GM23338 (cell line): ENCODE measurements around the gene INSRR. TPM values are rescaled to one million over a fixed set of nuclear protein-coding genes. Genes with fewer than 3 reads are reported as not detected.

Source experiments
- ATAC-seq: fragments of 200-7000 bp; cut with Tn5 transposase; 3 replicates; pipeline ENCODE4 v1.9.1; 2020
- DNase-seq: peaks from one replicate; pipeline ENCODE4 v3.0.0-alpha.2; 2015; ENCODE audit warnings: low spot score
- H2AFZ ChIP-seq: fragments of 200-600 bp; sonication (generic); 2 replicates; pipeline ENCODE4 v1.8.0; 2016; ENCODE audit warnings: antibody characterized with exemption, mild to moderate bottlenecking, moderate library complexity
- H3F3A ChIP-seq: fragments of 200-600 bp; sonication (generic); replicated peaks from 2 replicates; pipeline ENCODE4 v1.8.0; 2017; ENCODE audit warnings: antibody characterized with exemption, mixed run types, low read depth
- H3K27ac ChIP-seq: fragments of 200-600 bp; sonication (generic); 2 replicates; pipeline ENCODE4 v1.6.1; 2016; ENCODE audit warnings: low read depth
- H3K27me3 ChIP-seq: fragments of 200-600 bp; sonication (generic); 2 replicates; pipeline ENCODE4 v1.8.0; 2016; ENCODE audit warnings: mild to moderate bottlenecking, mixed run types, moderate library complexity; ENCODE audit not compliant: insufficient read depth
- H3K36me3 ChIP-seq: fragments of 200-600 bp; sonication (generic); 2 replicates; pipeline ENCODE4 v1.8.0; 2016; ENCODE audit warnings: mild to moderate bottlenecking; ENCODE audit not compliant: insufficient read depth
- H3K4me1 ChIP-seq: fragments of 200-600 bp; sonication (generic); 2 replicates; pipeline ENCODE4 v1.8.0; 2016; ENCODE audit warnings: mild to moderate bottlenecking, moderate library complexity; ENCODE audit not compliant: insufficient read depth
- H3K4me2 ChIP-seq: fragments of 200-600 bp; sonication (generic); 2 replicates; pipeline ENCODE4 v1.7.1; 2017; ENCODE audit warnings: mixed run types
- H3K4me3 ChIP-seq: fragments of 200-600 bp; sonication (generic); 2 replicates; pipeline ENCODE4 v1.6.1; 2016; ENCODE audit warnings: mixed run types
- H3K79me2 ChIP-seq: fragments of 200-600 bp; sonication (generic); replicated peaks from 2 replicates; pipeline ENCODE4 v1.8.0; 2017; ENCODE audit warnings: mild to moderate bottlenecking; ENCODE audit not compliant: insufficient read depth
- H3K9me2 ChIP-seq: fragments of 200-600 bp; sonication (generic); 2 replicates; pipeline ENCODE4 v1.8.0; 2017; ENCODE audit not compliant: insufficient read depth
- H4K20me1 ChIP-seq: fragments of 200-600 bp; sonication (generic); replicated peaks from 2 replicates; pipeline ENCODE4 v1.8.0; 2017; ENCODE audit warnings: mild to moderate bottlenecking; ENCODE audit not compliant: insufficient read depth
- H3K27ac Mint-ChIP-seq: 2 replicates; pipeline ENCODE4 v1.8.0; 2020; ENCODE audit warnings: inconsistent platforms, mild to moderate bottlenecking, moderate library complexity, mixed read lengths
- H3K27me3 Mint-ChIP-seq: 3 replicates; pipeline ENCODE4 v1.8.0; 2022; ENCODE audit warnings: low read depth, mild to moderate bottlenecking, moderate library complexity, mixed read lengths, inconsistent platforms; ENCODE audit not compliant: insufficient read depth, poor library complexity
- H3K36me3 Mint-ChIP-seq: 3 replicates; pipeline ENCODE4 v1.8.0; 2021; ENCODE audit warnings: low read depth, mild to moderate bottlenecking, inconsistent platforms, moderate library complexity, mixed read lengths
- H3K4me1 Mint-ChIP-seq: 3 replicates; pipeline ENCODE4 v1.8.0; 2020; ENCODE audit warnings: mild to moderate bottlenecking, inconsistent platforms, mixed read lengths
- H3K4me3 Mint-ChIP-seq: 3 replicates; pipeline ENCODE4 v1.8.0; 2021; ENCODE audit warnings: moderate library complexity, mild to moderate bottlenecking, inconsistent platforms, mixed read lengths
- H3K9me3 Mint-ChIP-seq: 3 replicates; pipeline ENCODE4 v1.8.0; 2020; ENCODE audit warnings: moderate library complexity, mild to moderate bottlenecking, inconsistent platforms, mixed read lengths
- CREB1 ChIP-seq: fragments of 250-450 bp; sonication (Bioruptor Pico); IDR thresholded peaks from 2 replicates; pipeline ENCODE4 v1.5.0; 2020; ENCODE audit warnings: low read depth, mild to moderate bottlenecking, moderate library complexity
- EZH2 ChIP-seq: fragments of 200-600 bp; sonication (generic); IDR thresholded peaks from one replicate; pipeline ENCODE4 v1.8.0; 2017; ENCODE audit warnings: antibody characterized with exemption, mild to moderate bottlenecking, low read depth; ENCODE audit not compliant: unreplicated experiment
- EZH2phosphoT487 ChIP-seq: fragments of 200-600 bp; sonication (generic); IDR thresholded peaks from one replicate; pipeline ENCODE4 v1.8.1; 2018; ENCODE audit warnings: antibody characterized with exemption; ENCODE audit not compliant: unreplicated experiment
- JUNB ChIP-seq: IDR thresholded peaks from one replicate; pipeline ENCODE4 v1.6.1; 2016; ENCODE audit warnings: antibody characterized with exemption; ENCODE audit not compliant: unreplicated experiment
- NANOG ChIP-seq: IDR thresholded peaks from 2 replicates; pipeline ENCODE4 v1.6.1; 2016; ENCODE audit warnings: antibody characterized with exemption, borderline replicate concordance
- STAT1 ChIP-seq: IDR thresholded peaks from one replicate; pipeline ENCODE4 v1.6.1; 2016; ENCODE audit warnings: antibody characterized with exemption; ENCODE audit not compliant: unreplicated experiment
- ZNF114 ChIP-seq: fragments of 250-450 bp; sonication (Bioruptor Pico); IDR thresholded peaks from 2 replicates; pipeline ENCODE4 v1.5.0; 2020; ENCODE audit warnings: mild to moderate bottlenecking, moderate library complexity
- ZNF331 ChIP-seq: fragments of 250-450 bp; sonication (Bioruptor Pico); IDR thresholded peaks from 2 replicates; pipeline ENCODE4 v1.5.0; 2020; ENCODE audit warnings: low read depth, mild to moderate bottlenecking, moderate library complexity
- polyA plus RNA-seq: library from polyadenylated mRNA; unstranded; fragments of >200 nt; fragmentation: Nextera tagmentation; extraction: Ambion mirVana; gene quantifications from 2 replicates; pipeline ENCODE4 v1.2.1, GENCODE V29; 2016
- total RNA-seq: library from RNA; depleted of rRNA; stranded (reverse); fragments of >200 nt; shearing (Covaris generic); gene quantifications from 2 replicates; pipeline ENCODE4 v1.2.3, GENCODE V29; 2014
- TF ChIP-seq, protein P1 (sequence below): IDR thresholded peaks from 2 replicates; pipeline ENCODE4 v1.6.1; 2016; ENCODE audit warnings: antibody characterized with exemption
- TF ChIP-seq, protein P2 (sequence below), 2 experiments: fragments of 200-600 bp in 1 of 2; sonication (generic) in 1 of 2; conservative IDR thresholded peaks; 2 replicates each; pipeline versions ENCODE4 v1.5.1 to v1.6.1; 2016 to 2017; ENCODE audit warnings: antibody characterized with exemption in 2 of 2, low read depth in 2 of 2, mild to moderate bottlenecking in 2 of 2, moderate library complexity in 1 of 2
- TF ChIP-seq, protein P3 (sequence below): IDR thresholded peaks from one replicate; pipeline ENCODE4 v1.6.1; 2018; ENCODE audit warnings: antibody characterized with exemption; ENCODE audit not compliant: unreplicated experiment

The INSRR gene
- total and polyA plus RNA-seq, 2 experiments from 2014 or later = not detected

DNA sequence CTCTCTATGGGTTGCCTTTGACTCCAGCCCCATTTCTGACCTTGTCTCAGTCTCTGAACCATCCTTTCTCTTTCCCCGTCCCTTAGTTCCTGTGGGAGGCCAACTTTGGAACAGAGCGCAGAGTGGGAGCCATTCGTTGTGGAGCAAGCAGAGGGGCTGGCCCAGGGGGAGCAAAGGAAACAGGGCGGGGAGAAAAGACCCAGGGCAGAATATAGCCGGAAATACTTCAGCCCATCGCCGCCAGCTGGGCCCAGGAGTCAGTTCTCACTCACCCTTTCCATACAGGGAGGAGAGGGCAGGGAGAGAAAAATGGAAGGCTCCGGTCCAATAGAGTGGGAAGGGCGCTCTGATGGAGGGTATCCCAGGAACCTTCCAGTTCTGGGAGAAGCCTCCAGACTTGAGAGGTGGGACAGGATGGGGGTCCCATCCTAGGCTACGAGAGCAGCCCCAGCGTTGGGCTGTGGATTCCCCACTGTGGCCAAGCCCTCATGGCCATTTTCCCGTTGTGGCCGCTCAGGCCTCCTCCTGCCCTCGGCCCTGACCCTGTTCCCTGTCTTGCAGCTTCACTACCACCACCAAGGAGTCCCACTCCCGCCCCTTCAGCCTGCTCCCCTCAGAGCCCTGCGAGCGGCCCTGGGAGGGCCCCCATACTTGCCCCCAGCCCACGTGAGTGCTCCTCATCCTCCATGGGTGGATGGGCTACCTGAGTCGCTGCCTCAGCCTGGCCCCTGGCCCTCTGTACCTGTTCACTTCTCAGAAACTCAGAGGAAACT lies 45.5 kb upstream of the INSRR start (continued):
- TF ChIP-seq, protein P1, sequence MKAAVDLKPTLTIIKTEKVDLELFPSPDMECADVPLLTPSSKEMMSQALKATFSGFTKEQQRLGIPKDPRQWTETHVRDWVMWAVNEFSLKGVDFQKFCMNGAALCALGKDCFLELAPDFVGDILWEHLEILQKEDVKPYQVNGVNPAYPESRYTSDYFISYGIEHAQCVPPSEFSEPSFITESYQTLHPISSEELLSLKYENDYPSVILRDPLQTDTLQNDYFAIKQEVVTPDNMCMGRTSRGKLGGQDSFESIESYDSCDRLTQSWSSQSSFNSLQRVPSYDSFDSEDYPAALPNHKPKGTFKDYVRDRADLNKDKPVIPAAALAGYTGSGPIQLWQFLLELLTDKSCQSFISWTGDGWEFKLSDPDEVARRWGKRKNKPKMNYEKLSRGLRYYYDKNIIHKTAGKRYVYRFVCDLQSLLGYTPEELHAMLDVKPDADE = no peak
- no peak for TF ChIP-seq ZNF114 (CRISPR knock-in tag)
- TF ChIP-seq CREB1 (CRISPR knock-in tag) = no peak
- no peak for TF ChIP-seq JUNB
- TF ChIP-seq EZH2phosphoT487 = no peak
- no peak for TF ChIP-seq EZH2

DNA sequence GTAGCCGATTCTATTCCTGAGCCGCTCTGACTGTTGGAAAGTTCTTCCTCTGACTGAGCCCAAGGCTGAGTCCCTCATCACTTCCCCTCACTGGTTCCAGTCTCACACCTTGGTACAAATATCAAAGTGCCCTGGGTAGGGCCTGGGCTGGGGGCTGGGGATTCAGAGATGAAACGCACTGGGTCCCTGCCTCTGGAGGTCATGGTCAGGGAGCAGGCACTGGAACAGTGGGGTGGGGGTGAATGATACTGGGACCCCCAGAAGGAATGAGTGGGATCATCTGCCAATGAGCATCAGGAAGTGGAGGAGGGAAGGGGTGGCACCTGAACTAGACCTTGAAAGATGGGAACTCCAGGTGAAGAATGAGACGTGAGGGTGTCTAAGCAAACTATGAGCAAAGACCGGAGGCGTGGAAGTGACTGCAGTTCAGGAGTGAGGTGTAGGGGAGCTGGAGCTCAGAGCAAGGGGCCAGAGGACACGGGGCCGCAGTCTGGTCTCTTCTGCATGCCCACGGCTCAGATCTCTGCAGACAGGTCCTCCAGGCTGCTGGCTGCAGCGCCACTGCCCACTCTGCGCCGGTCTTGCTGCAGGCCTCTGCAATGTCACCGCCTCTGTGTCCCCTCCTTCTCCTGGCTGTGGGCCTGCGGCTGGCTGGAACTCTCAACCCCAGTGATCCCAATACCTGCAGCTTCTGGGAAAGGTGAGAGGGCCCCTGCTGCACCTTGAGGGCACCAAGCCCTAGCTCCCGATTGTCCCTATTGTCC lies 44.6 kb upstream of the INSRR start:
- no peaks in the 10 kb centered on the region for H3K9me2 ChIP-seq
- 0 out of 2 replicates have a peak, but pooled peaks cover 3% of the 10 kb centered on the region for H3K4me1 ChIP-seq
- H3K9me3 Mint-ChIP-seq = no peaks in the 10 kb centered on the region
- no peak overlapping the region for H3K27ac Mint-ChIP-seq
- H4K20me1 ChIP-seq = no peaks in the 10 kb centered on the region
- H3K27me3 Mint-ChIP-seq = peaks cover 17% of the 10 kb centered on the region
- no peak overlapping the region for H3K4me3 ChIP-seq
- H3K27ac ChIP-seq = no peak overlapping the region
- no peaks in the 10 kb centered on the region for H3K36me3 ChIP-seq
- H3F3A ChIP-seq = no peaks in the 10 kb centered on the region
- no peak overlapping the region for H3K4me2 ChIP-seq
- no peak overlapping the region for H2AFZ ChIP-seq
- no peak for DNase-seq
- no peaks in the 10 kb centered on the region for H3K27me3 ChIP-seq
- peaks cover 13% of the 10 kb centered on the region for H3K4me1 Mint-ChIP-seq
- ATAC-seq = no peak
- H3K4me3 Mint-ChIP-seq = no peak overlapping the region
- H3K36me3 Mint-ChIP-seq = no peaks in the 10 kb centered on the region
- H3K79me2 ChIP-seq = no peaks in the 10 kb centered on the region
- TF ChIP-seq EZH2phosphoT487 = no peak
- TF ChIP-seq EZH2 = no peak
- TF ChIP-seq, protein P2, sequence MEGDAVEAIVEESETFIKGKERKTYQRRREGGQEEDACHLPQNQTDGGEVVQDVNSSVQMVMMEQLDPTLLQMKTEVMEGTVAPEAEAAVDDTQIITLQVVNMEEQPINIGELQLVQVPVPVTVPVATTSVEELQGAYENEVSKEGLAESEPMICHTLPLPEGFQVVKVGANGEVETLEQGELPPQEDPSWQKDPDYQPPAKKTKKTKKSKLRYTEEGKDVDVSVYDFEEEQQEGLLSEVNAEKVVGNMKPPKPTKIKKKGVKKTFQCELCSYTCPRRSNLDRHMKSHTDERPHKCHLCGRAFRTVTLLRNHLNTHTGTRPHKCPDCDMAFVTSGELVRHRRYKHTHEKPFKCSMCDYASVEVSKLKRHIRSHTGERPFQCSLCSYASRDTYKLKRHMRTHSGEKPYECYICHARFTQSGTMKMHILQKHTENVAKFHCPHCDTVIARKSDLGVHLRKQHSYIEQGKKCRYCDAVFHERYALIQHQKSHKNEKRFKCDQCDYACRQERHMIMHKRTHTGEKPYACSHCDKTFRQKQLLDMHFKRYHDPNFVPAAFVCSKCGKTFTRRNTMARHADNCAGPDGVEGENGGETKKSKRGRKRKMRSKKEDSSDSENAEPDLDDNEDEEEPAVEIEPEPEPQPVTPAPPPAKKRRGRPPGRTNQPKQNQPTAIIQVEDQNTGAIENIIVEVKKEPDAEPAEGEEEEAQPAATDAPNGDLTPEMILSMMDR (conservative IDR thresholded peaks at IDR 0.05; ENCODE audit: low read depth in 2 of 2) = no peak
- TF ChIP-seq JUNB = no peak
- TF ChIP-seq, protein P3, sequence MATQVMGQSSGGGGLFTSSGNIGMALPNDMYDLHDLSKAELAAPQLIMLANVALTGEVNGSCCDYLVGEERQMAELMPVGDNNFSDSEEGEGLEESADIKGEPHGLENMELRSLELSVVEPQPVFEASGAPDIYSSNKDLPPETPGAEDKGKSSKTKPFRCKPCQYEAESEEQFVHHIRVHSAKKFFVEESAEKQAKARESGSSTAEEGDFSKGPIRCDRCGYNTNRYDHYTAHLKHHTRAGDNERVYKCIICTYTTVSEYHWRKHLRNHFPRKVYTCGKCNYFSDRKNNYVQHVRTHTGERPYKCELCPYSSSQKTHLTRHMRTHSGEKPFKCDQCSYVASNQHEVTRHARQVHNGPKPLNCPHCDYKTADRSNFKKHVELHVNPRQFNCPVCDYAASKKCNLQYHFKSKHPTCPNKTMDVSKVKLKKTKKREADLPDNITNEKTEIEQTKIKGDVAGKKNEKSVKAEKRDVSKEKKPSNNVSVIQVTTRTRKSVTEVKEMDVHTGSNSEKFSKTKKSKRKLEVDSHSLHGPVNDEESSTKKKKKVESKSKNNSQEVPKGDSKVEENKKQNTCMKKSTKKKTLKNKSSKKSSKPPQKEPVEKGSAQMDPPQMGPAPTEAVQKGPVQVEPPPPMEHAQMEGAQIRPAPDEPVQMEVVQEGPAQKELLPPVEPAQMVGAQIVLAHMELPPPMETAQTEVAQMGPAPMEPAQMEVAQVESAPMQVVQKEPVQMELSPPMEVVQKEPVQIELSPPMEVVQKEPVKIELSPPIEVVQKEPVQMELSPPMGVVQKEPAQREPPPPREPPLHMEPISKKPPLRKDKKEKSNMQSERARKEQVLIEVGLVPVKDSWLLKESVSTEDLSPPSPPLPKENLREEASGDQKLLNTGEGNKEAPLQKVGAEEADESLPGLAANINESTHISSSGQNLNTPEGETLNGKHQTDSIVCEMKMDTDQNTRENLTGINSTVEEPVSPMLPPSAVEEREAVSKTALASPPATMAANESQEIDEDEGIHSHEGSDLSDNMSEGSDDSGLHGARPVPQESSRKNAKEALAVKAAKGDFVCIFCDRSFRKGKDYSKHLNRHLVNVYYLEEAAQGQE = no peak
- no peak for TF ChIP-seq ZNF114 (CRISPR knock-in tag)
- TF ChIP-seq ZNF331 (CRISPR knock-in tag) = no peak
- TF ChIP-seq CREB1 (CRISPR knock-in tag) = no peak
- no peak for TF ChIP-seq NANOG
- no peak for TF ChIP-seq STAT1
- TF ChIP-seq, protein P1 = no peak
